ENCODE measurements around the gene POLR1A. TPM values are rescaled to one million over a fixed set of nuclear protein-coding genes. Genes with fewer than 3 reads are reported as not detected.
"Not testable (repeated sequence)": the region's sequence is repeated elsewhere in the genome, so short reads cannot be mapped to it uniquely, and the experiment has no call there.

Gene POLR1A
- total RNA-seq, 1 donor from 2014 or later: 24.3 TPM

DNA sequence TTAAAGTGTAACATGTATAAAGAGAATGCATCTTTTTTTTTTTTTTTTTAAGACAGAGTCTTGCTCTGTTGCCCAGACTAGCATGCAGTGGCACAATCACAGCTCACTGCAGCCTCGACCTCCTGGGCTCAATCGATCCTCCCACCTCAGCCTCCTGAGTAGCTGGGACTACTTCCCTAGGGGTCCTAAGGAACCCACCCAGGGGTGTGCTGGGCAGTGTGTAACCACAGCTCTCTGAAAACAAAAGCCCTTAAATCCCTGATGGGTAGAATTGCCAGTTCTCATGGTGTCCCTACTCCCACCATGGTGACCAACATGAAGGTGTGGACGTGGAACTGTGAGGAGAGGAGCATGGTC, 111.3 kb downstream of the POLR1A start:
- intact Hi-C loops (cut with DNase I): loop anchor here (10.0 kb wide), 1 partner anchor 110 kb away; the partner anchor contains the start of gene ST3GAL5
- DNase-seq (ENCODE audit: low spot score): peak; percentile 3

DNA sequence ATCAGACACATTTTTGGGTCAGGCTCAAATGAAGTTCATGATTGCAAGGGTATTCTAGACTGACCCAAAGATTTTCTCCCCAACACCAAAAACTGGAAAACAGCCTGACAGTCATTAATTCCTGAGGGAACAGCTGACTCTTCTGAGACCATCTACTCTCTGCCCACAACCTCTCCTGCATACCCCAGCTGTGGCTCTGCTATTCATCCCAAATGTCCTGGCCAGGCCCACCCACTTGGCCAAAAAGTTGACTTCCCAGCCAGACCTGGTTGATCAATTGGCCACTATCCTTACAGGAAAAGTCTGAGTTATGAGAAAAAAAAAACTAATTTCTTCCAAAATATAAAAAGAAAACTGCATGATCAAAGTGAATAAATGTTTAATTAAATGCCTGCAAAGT, 113.1 kb downstream of the POLR1A start:
- intact Hi-C loops (cut with DNase I): loop anchor here (10.0 kb wide), 1 partner anchor 108 kb away; the partner anchor contains the start of gene ST3GAL5
- peak; percentile 59 for DNase-seq (ENCODE audit: low spot score)

DNA sequence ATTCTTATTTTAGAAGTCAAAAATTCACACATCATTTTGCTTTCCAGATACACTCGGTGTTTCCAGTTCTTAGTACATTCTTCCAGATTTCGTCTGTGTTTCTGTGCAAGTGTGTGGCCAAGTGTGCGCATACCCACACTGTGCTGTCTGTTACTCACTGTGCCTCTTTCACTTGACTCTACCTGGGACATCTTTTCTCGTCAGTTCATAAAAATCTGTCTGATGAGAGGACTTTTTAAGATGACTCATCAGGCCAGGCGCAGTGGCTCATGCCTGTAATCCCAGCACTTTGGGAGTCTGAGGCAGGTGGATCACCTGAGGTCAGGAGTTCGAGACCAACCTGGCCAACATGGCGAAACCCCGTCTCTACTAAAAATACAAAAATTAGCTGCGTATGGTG, 113.6 kb downstream of the POLR1A start:
- intact Hi-C loops (cut with DNase I): loop anchor here (10.0 kb wide), 1 partner anchor 107 kb away; the partner anchor contains the start of gene ST3GAL5

DNA sequence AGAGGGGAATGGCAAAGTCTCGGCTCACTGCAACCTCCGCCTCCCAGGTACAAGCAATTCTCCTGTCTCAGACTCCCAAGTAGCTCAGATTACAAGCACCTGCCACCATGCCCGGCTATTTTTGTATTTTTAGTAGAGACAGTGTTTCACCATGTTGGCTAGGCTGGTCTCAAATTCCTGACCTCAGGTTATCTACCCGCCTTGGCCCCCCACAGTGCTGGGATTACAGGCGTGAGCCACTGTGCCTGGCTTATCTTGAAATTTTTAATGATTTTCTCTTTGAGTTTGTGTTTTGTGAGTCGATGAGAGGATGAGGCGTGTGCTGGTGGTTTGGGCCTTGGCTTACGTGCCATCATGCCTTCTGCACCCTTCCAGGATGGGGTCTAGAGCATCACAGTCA, 115.6 kb downstream of the POLR1A start:
- no peak for DNase-seq (ENCODE audit: low spot score)
- intact Hi-C loops (cut with DNase I): loop anchor here (10.0 kb wide), 1 partner anchor 105 kb away; the partner anchor contains the start of gene ST3GAL5

More for the DNA sequence above, 113.6 kb downstream of the POLR1A start:
- DNase-seq (ENCODE audit: low spot score): not testable (repeated sequence)

DNA sequence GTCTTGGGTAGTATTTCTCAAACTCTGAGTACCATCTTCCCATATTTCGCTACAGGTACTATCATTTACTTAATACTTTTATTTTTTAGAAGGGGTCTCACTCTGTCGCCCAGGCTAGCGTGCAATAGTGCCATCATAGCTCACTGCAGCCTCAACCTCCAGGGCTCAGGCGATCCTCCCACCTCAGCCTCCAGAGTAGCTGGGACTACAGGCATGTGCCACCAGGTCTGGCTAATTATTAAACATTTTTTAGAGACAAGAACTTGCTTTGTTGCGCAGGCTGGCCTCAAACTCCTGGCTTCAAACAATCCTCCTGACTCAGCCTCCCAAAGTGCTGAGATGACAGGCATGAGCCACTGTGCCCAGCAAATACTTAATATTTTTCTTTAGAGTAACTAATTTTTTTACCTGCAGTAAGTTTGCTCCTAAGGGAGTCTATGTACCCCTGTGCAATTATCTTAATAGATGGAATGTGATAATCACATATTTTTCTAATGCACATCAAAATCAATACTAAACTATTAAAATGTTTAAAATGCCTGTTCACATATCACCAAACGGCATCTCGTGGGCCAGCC, 116.3 kb downstream of the POLR1A start:
- peak; percentile 68 for DNase-seq (ENCODE audit: low spot score)
- intact Hi-C loops (cut with DNase I): no loop called here

DNA sequence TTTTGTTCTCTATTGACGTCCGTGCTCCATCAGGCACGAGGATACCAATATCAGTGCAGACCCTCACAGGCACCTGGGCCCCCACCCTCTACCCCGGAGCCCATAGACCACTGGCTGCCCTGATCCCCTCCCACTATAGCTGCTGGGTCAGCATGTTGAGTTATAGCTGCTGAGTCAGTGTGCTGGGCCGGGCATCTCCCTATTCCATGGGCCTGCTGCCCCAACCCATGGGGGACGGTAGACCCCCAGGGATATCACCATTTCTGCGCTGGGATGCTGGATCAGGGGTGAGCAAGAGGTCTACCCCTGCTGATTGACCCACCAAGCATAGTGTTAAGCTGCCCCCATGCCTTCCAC, 116.8 kb downstream of the POLR1A start:
- peak; percentile 44 for DNase-seq (ENCODE audit: low spot score)
- intact Hi-C loops (cut with DNase I): no loop called here

DNA sequence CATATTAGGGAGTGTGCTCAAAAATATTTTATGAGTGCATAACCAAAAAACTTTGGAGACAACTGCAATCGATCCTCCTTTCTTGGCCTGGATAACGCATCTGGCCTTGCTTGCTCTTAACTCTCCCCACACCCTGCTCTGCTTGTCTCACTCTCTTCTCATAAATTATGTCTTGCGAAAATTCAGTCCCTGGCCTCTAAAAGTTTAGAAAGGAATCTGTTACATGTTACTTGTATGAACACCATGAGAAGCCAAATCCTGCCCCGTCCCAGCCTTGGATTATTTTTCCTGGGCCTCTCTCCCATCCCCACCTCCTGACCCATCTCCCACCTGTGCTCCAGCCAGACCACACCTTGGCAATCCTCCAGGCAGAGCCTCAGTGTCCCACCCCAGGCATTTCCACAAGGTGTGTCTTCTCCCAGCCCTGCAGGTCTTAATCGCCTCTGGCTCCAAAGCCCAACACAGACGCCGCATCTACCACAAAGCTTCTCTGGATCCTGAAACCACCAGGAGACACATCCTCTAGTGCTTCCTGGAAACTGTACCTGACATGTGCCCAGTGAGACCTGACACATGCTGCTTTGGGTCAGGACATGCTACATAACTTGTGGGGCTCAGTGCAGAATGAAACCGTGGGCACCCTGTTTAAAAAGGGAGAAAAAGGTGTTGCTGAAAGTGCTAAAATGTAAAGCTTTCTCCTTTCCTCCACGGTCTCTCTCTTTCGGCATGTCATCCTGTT, 117.3 kb downstream of the POLR1A start:
- DNase-seq (ENCODE audit: low spot score): peak; percentile 33
- intact Hi-C loops (cut with DNase I): no loop called here

DNA sequence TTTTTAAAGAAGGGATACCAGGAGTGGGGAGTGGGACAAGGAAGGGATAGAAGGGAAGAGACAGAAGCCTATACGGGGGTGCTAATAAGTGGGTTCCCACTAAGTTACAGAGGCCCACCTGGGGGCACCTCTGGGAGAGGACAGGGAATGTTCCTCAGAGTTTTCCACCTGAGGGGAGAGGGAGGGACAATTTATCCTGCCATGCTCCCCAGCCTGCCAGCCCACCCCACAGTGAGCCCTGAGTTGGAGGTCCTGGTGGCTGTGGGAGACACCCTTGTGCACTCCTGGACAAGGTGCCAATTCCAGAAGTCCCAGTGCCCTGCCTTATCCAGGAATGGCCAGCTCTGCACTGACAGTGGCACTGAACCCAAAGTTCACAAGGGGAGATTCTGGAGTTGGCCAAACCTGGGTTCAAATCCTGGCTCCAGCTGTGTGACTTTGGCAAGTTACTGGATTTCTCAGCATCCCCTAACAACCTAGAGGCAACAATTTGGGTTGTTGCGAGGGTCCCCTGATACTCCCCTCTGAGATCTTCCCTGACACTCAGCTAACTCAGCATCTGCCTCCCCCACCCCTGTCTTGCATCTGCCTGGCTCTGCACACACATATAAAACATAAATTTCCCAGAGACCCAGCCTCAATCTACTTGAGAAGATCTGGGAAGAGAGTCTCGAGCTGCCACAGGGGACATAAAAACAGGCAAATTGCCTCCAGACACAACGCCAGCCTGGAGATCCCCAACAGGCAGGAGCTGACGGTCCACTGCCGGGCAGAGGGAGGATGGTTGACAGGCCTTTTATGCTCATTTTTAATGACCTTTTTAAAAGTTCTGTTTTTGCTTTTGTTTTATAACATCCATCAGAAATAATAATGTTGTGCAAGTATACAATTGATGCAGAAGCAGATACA, 118.2 kb downstream of the POLR1A start:
- peak; percentile 72 for DNase-seq (ENCODE audit: low spot score)
- intact Hi-C loops (cut with DNase I): no loop called here

DNA sequence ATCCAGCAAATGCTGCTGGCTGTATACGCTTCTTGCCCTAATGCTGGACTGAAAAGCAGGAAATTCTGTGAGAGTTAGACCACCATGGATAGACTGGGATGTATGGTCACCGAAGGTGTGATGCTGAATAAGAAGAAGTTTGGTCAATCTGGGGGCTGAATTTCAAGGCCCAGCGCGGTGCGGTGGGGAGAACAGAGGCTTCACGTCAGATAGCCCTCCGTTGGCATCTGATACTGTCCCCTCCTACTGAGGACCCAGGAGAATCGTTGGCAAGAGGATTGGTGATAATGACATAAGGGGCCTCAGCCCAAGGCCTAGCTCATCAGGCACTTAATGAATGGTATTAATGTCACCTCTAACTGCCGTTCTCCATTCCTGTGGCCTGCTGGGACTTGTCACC, 119.6 kb downstream of the POLR1A start:
- DNase-seq (ENCODE audit: low spot score): no peak
- intact Hi-C loops (cut with DNase I): no loop called here

DNA sequence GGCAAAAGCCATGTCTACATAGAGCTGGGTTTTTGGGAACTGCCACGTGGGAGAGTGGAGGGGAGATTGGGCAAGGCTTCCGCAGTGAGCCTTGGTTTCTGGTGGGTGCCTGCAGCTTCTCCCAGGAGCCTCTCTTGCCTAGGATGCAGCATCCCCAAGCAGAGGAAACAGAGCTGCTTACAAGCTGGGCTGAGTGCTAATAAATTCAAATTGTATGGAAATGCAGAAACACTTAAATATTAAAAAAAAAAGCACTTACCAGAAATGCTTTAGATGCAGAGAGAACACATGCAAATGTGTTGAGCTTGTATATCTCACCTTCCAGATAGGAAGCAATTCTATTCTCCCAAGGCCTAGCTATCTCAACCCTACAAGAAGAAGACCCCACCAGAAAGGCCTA, 120.9 kb downstream of the POLR1A start:
- DNase-seq (ENCODE audit: low spot score): no peak
- intact Hi-C loops (cut with DNase I): no loop called here

DNA sequence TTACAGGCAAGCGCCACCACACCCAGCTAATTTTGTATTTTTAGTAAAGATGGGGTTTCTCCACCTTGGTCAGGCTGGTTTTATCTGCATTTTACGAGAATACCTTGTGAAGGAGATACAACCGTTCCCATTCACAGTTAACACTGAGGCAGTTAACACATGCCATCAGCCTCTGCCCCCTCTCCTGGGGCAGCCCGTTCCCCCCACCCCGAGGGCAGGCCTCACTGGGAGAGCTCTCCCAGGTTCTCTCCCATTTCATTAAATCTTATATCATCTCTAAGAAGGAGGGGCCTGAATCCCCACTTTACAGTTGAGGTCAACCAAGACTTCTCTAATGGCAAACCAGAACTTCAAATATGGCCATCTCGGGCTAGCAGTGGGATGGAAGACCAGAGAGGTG, 121.9 kb downstream of the POLR1A start:
- DNase-seq (ENCODE audit: low spot score): no peak
- intact Hi-C loops (cut with DNase I): no loop called here

DNA sequence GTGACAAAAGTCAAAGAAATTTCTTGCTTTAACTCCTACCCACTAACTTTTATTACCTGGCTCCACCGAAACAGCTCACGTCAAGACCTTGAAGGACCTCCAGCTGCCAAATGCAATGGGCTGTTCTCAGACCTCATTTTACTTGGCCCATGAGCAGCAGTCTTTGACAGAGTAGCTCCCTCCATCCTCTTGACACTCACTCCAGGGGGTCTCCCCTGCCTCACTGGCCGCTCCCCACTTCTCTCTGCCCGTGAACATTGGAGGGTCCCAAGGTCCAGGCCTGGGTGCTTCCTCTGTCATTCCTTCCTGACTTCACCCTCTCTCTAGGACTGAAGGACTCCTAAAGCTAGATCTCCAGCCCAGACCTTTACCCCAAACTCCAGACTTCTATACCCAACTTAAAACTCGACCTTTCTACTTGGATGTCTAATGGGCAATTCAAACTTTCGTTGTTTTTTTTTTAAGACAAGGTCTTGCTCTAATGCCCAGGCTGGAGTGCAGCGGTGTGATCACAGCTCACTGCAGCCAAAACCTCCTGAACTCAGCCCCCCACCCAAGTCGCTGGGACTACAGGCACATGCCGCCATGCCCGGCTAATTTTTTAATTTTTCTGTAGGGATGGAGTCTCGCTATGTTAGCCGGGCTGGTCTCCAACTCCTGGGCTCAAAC, 124.0 kb downstream of the POLR1A start:
- no peak for DNase-seq (ENCODE audit: low spot score)
- intact Hi-C loops (cut with DNase I): no loop called here

DNA sequence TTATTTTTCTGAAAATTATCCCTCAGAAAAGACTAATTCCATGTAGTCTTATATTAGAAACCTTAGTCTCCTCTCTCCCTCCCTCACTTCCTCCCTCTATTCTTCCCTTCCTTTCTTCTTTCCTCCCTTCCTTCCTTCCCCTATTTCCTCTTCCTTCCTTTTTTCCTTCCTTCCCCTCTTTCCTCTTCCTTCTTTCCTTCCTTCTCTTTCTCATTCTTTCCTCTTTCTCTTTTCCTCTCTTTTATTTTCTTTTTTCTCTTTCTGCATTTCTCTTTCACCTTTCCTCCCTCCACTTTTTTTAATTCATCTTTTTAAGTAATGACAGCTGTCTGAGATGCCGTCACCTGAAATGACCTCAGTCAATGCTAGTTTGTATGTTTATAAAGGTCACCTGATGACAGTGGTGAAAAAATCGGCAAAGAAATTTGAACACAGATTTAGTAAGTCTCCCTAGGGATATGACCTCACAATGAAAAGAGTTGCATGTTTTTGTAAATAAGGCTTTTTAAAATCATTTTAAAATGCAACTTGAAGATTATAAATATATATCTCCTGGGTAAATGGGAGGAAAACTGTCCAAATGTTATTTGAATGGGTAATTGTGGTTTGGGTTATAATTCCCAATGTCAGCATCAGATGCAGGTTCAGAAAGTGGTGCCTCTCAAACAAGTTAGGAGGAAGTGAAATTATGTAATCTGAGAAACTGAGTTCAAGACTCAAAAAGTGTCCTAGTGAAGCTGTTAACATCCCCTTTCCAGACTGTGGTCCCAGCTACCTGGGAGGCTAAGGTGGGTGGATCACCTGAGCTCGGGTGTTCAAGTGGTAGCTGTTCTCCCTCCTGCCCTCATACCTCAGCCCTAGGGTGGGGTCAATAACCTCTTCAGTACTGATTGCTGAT, 126.6 kb downstream of the POLR1A start:
- intact Hi-C loops (cut with DNase I): no loop called here
- no peak for DNase-seq (ENCODE audit: low spot score)

DNA sequence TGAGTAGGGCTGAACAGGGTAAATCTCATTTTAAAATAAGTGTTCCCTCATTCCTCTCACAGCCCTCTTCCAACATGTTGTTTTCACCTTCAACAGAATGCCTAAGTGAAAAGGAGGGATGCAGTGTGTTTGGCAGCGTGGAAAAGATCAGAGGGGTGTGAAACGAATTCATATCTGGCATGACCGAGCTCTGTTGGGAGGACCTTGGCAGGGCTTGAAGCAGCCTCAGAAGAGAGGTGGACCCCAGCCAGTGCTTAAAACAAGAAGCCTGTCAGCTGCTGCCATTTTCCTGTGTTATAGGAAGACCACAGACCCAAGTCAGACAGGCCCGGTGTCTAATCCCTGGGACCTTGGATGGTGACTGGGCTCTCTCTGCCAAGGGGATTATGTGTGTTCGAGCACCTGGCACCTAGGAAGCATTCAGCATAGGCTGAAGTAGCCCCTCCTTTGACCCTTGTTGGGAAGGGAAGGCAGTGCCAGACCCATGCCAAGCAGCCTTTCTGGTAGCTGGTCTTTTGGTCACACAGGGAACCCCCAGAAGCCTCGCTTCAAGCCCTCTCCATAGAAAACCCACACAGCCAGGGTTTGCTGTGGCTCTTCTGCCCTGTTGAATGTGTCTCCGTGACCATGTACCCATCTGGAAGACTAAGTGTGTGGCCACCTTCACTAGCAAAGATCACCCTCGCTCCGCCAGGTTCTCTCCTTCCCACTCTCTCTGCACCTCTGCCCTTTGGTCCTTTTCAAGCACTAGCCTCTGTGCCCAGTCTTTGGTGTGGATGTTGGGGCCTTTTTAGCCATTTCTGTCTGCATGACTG, 129.4 kb downstream of the POLR1A start:
- no peak for DNase-seq (ENCODE audit: low spot score)
- intact Hi-C loops (cut with DNase I): no loop called here

DNA sequence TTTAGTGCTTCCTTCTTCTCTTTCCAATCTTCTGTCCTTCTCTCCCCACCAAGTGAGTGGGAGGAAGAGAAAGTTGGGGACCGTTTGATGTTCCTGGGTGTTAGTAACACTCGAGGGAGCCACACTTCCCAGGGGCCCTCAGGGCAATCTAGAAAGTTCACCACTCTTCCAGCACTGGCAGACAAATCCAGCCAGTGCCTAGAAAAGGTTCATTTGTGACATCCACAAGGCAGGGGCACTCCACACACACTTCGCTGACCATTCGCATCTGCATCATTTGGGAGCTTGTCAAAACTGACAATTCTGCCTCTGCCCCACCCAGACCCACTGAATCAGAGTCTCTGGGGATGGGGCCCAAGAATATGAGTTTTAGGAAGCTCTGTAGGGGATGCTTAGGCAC, 130.1 kb downstream of the POLR1A start:
- intact Hi-C loops (cut with DNase I): no loop called here
- no peak for DNase-seq (ENCODE audit: low spot score)

DNA sequence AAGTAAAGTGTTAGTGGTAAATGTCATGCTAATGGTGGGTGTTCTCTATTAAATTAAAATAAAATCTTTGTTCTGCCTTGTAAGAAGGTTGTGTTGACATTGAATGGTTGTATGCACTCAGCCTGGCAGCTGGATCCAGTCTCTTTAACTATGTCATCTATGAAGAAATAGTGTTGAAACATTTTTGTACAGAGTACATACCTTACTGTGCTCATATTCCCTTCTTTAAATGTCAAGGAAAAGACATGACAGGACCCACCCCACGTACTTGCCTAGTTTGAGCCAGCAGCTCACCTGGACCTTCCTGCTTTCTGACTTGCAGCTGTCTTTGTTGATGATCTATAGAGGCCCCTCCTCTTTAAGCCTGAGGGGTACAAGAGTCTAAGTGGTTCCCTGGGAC, 131.3 kb downstream of the POLR1A start:
- no peak for DNase-seq (ENCODE audit: low spot score)
- intact Hi-C loops (cut with DNase I): no loop called here

DNA sequence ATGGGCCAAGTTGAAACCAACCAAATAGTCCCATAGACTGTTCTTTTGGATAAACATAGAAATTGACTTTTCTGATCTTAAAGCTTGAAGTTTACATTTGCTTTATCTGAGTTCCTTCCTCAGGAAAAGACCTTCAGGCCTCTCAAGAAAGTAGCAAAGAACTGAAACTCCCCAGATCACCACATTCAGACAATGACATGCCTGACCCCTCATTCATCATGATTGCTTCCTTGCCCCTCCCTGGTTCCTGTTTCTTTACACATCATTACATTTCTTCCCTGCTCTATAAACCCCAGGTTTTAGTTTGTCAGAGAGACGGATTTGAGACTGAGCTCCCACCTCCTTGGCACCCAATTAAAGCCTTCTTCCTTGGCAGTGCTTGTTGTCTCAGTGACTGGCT, 133.3 kb downstream of the POLR1A start:
- intact Hi-C loops (cut with DNase I): no loop called here
- DNase-seq (ENCODE audit: low spot score): no peak

DNA sequence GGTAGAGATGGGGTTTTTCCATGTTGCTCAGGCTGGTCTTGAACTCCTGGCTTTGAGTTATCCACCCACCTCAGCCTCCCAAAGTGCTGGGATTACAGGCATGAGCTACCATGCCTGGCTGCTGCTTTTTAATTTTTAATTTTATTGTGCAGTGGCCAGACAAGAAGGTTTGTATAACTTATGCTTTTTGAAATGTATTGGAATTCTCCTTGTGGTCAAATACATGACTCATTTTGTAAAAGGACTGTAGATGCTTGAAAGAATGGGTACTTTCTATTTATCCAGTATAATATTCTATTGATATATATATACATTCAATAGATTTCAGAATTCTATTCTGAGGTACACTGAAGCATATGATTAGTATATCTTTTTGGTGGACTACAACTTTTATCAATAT, 134.3 kb downstream of the POLR1A start:
- no peak for DNase-seq (ENCODE audit: low spot score)
- intact Hi-C loops (cut with DNase I): no loop called here

Data from cardiac septum (tissue), 1 donor.